Stimulated activated CD4-positive, alpha-beta T cell treated with anti-CD3 and anti-CD28 coated beads, Interleukin-1b, Interleukin-23, amount 100 ng/mL, for 1 hour (primary cell): Measurements from ENCODE around the gene BCAS3.
"Not testable (repeated sequence)": the region's sequence is repeated elsewhere in the genome, so short reads cannot be mapped to it uniquely, and the experiment has no call there.

ENCODE experiments used
- DNase-seq, 2 donors: peaks; one replicate each; pipeline ENCODE4 v3.0.0-alpha.2; 2020; ENCODE audit warnings: low read depth in 2 of 2

BCAS3 gene

GRCh38 chr17:61002316-61002736 lies 324.7 kb downstream of the BCAS3 start:
- no peak for DNase-seq

GRCh38 chr17:61005358-61005757 lies 327.7 kb downstream of the BCAS3 start:
- DNase-seq = no peak

- not testable (repeated sequence) for DNase-seq
Observed at GRCh38 chr17:61005958-61006357, 328.3 kb downstream of the BCAS3 start.

- DNase-seq = no peak
Observed at GRCh38 chr17:61007980-61008379, 330.3 kb downstream of the BCAS3 start.

GRCh38 chr17:61009663-61010062 lies 332.0 kb downstream of the BCAS3 start:
- no peak for DNase-seq

GRCh38 chr17:61010661-61011170 lies 333.1 kb downstream of the BCAS3 start:
- DNase-seq = no peak

- DNase-seq = no peak
Observed at GRCh38 chr17:61011251-61011650, 333.6 kb downstream of the BCAS3 start.

GRCh38 chr17:61015966-61016365 lies 338.3 kb downstream of the BCAS3 start:
- no peak for DNase-seq

- DNase-seq = no peak
Observed at GRCh38 chr17:61017317-61018006, 339.8 kb downstream of the BCAS3 start.

- no peak for DNase-seq
Observed at GRCh38 chr17:61018938-61019337, 341.3 kb downstream of the BCAS3 start.

- DNase-seq = no peak
Observed at GRCh38 chr17:61023996-61024395, 346.3 kb downstream of the BCAS3 start.

- no peak for DNase-seq
Observed at GRCh38 chr17:61026818-61027217, 349.2 kb downstream of the BCAS3 start.

GRCh38 chr17:61029181-61029580 lies 351.5 kb downstream of the BCAS3 start:
- DNase-seq = no peak

- no peak for DNase-seq
Observed at GRCh38 chr17:61040666-61041065, 363.0 kb downstream of the BCAS3 start.

GRCh38 chr17:61042348-61042747 lies 364.7 kb downstream of the BCAS3 start:
- DNase-seq = not testable (repeated sequence)

GRCh38 chr17:61047515-61047914 lies 369.9 kb downstream of the BCAS3 start:
- DNase-seq = no peak

GRCh38 chr17:61048376-61049106 lies 370.9 kb downstream of the BCAS3 start:
- DNase-seq = no peak

- DNase-seq = no peak
Observed at GRCh38 chr17:61053469-61053868, 375.8 kb downstream of the BCAS3 start.

- no peak for DNase-seq
Observed at GRCh38 chr17:61054436-61054835, 376.8 kb downstream of the BCAS3 start.

GRCh38 chr17:61057257-61057656 lies 379.6 kb downstream of the BCAS3 start:
- DNase-seq = no peak

GRCh38 chr17:61058066-61058465 lies 380.4 kb downstream of the BCAS3 start:
- no peak for DNase-seq

- DNase-seq = no peak
Observed at GRCh38 chr17:61063528-61063927, 385.9 kb downstream of the BCAS3 start.
